Transverse colon (tissue), 4 donors: ENCODE data around the gene CAMK1G.

ENCODE experiments used
- EP300 ChIP-seq: sonication (generic); formaldehyde crosslinking; IDR thresholded peaks from one replicate; pipeline ENCODE4 v1.6.1; 2017; ENCODE audit warnings: antibody characterized with exemption, low read depth
- POLR2A ChIP-seq: fragments of 450-650 bp; IDR thresholded peaks from one replicate; pipeline ENCODE4 v1.6.1; 2016; ENCODE audit warnings: antibody characterized with exemption, mild to moderate bottlenecking, moderate library complexity
- POLR2AphosphoS5 ChIP-seq, 3 donors: sonication (generic); formaldehyde crosslinking; IDR thresholded peaks; one replicate each; pipeline ENCODE4 v1.6.1; 2016; ENCODE audit warnings: antibody characterized with exemption in 3 of 3
- TF ChIP-seq, protein P1 (sequence below), 5 experiments: fragments of 200-600 bp in 3 of 5; fragments of 450-650 bp in 2 of 5; sonication (generic) in 3 of 5; IDR thresholded peaks; 1 replicate in 2 of 5; 2 replicates in 3 of 5; pipeline ENCODE4 v1.5.1; 2016 to 2017; ENCODE audit warnings: antibody characterized with exemption in 5 of 5, inconsistent platforms in 3 of 5, mild to moderate bottlenecking in 2 of 5, moderate library complexity in 1 of 5

GRCh38 chr1:209576392-209577197, 6.9 kb upstream of the CAMK1G start:
- TF ChIP-seq, protein P1, sequence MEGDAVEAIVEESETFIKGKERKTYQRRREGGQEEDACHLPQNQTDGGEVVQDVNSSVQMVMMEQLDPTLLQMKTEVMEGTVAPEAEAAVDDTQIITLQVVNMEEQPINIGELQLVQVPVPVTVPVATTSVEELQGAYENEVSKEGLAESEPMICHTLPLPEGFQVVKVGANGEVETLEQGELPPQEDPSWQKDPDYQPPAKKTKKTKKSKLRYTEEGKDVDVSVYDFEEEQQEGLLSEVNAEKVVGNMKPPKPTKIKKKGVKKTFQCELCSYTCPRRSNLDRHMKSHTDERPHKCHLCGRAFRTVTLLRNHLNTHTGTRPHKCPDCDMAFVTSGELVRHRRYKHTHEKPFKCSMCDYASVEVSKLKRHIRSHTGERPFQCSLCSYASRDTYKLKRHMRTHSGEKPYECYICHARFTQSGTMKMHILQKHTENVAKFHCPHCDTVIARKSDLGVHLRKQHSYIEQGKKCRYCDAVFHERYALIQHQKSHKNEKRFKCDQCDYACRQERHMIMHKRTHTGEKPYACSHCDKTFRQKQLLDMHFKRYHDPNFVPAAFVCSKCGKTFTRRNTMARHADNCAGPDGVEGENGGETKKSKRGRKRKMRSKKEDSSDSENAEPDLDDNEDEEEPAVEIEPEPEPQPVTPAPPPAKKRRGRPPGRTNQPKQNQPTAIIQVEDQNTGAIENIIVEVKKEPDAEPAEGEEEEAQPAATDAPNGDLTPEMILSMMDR (IDR thresholded peaks at IDR 0.05): peak; percentile 85 to 95 (median 89)
- TF ChIP-seq POLR2A (no peak), POLR2AphosphoS5 (IDR thresholded peaks at IDR 0.05) (no peak), EP300 (no peak)
